ENCODE data around the gene KCNT2.

Gene KCNT2

GRCh38 chr1:196412326-196412725, 195.9 kb downstream of the KCNT2 start:
- ChIA-PET POLR2A (no interaction called here), CTCF (no interaction called here)
- no peak for TF ChIP-seq BHLHE40 (IDR thresholded peaks at IDR 0.05; ENCODE audit: borderline replicate concordance)
- no peak for TF ChIP-seq ZNF384 (IDR thresholded peaks at IDR 0.05)
- no peak for TF ChIP-seq FOXM1 (IDR thresholded peaks at IDR 0.05; ENCODE audit: borderline replicate concordance)
- no peak for TF ChIP-seq CTBP1 (IDR thresholded peaks at IDR 0.05; ENCODE audit: borderline replicate concordance)
- TF ChIP-seq SP1 (IDR thresholded peaks at IDR 0.05) = no peak
- TF ChIP-seq LEF1 (IDR thresholded peaks at IDR 0.05; ENCODE audit: borderline replicate concordance) = no peak
- no peak for TF ChIP-seq ELF4 (IDR thresholded peaks at IDR 0.05)
- no peak for TF ChIP-seq ARNT (IDR thresholded peaks at IDR 0.05)
- TF ChIP-seq L3MBTL2 (conservative IDR thresholded peaks at IDR 0.05) = no peak
- no peak for TF ChIP-seq NFRKB (IDR thresholded peaks at IDR 0.05)
- no peak for TF ChIP-seq TARDBP (IDR thresholded peaks at IDR 0.05)
- no peak for TF ChIP-seq PKNOX1 (IDR thresholded peaks at IDR 0.05)
- TF ChIP-seq HDGF (IDR thresholded peaks at IDR 0.05; ENCODE audit: borderline replicate concordance) = no peak
- no peak for TF ChIP-seq FOXK2 (IDR thresholded peaks at IDR 0.05)
- TF ChIP-seq FOXA1 (IDR thresholded peaks at IDR 0.05) = no peak
- no peak for DNase-seq (ENCODE audit: extremely low spot score)

- no peak for DNase-seq (ENCODE audit: extremely low spot score)
- ChIA-PET CTCF (no interaction called here), POLR2A (no interaction called here)
- TF ChIP-seq HDGF (IDR thresholded peaks at IDR 0.05; ENCODE audit: borderline replicate concordance) (no peak), SUZ12 (IDR thresholded peaks at IDR 0.05) (no peak), L3MBTL2 (conservative IDR thresholded peaks at IDR 0.05) (no peak), ZNF384 (IDR thresholded peaks at IDR 0.05) (no peak), FOXM1 (IDR thresholded peaks at IDR 0.05; ENCODE audit: borderline replicate concordance) (no peak), CTBP1 (IDR thresholded peaks at IDR 0.05; ENCODE audit: borderline replicate concordance) (no peak), BHLHE40 (IDR thresholded peaks at IDR 0.05; ENCODE audit: borderline replicate concordance) (no peak), ARNT (IDR thresholded peaks at IDR 0.05) (no peak), TARDBP (IDR thresholded peaks at IDR 0.05) (no peak), PKNOX1 (IDR thresholded peaks at IDR 0.05) (no peak), LEF1 (IDR thresholded peaks at IDR 0.05; ENCODE audit: borderline replicate concordance) (no peak), FOXK2 (IDR thresholded peaks at IDR 0.05) (no peak), SP1 (IDR thresholded peaks at IDR 0.05) (no peak), NFRKB (IDR thresholded peaks at IDR 0.05) (no peak), FOXA1 (IDR thresholded peaks at IDR 0.05) (no peak), ELF4 (IDR thresholded peaks at IDR 0.05) (no peak)
These were observed 197.5 kb downstream of the KCNT2 start for GRCh38 chr1:196410768-196411167.

GRCh38 chr1:196409586-196409985, 198.7 kb downstream of the KCNT2 start:
- CTCF ChIA-PET = no interaction called here
- POLR2A ChIA-PET = no interaction called here

GRCh38 chr1:196407358-196408051, 200.7 kb downstream of the KCNT2 start:
- DNase-seq (ENCODE audit: extremely low spot score) = no peak
- POLR2A ChIA-PET = interaction anchor here (1.4 kb wide), 1 partner anchor 201 kb away, joined by 3 read pairs; no protein-coding TSS in a partner anchor
- CTCF ChIA-PET = no interaction called here
- TF ChIP-seq FOXM1 (IDR thresholded peaks at IDR 0.05; ENCODE audit: borderline replicate concordance) (no peak), HDGF (IDR thresholded peaks at IDR 0.05; ENCODE audit: borderline replicate concordance) (no peak), ARNT (IDR thresholded peaks at IDR 0.05) (no peak), ZNF384 (IDR thresholded peaks at IDR 0.05) (no peak), LEF1 (IDR thresholded peaks at IDR 0.05; ENCODE audit: borderline replicate concordance) (no peak), L3MBTL2 (conservative IDR thresholded peaks at IDR 0.05) (no peak), CTBP1 (IDR thresholded peaks at IDR 0.05; ENCODE audit: borderline replicate concordance) (no peak)

More at GRCh38 chr1:196409586-196409985, 198.7 kb downstream of the KCNT2 start:
- DNase-seq (ENCODE audit: extremely low spot score) = no peak
- TF ChIP-seq SUZ12 (IDR thresholded peaks at IDR 0.05) (no peak), ARNT (IDR thresholded peaks at IDR 0.05) (no peak), FOXM1 (IDR thresholded peaks at IDR 0.05; ENCODE audit: borderline replicate concordance) (no peak), BHLHE40 (IDR thresholded peaks at IDR 0.05; ENCODE audit: borderline replicate concordance) (no peak), FOXA1 (IDR thresholded peaks at IDR 0.05) (no peak), PKNOX1 (IDR thresholded peaks at IDR 0.05) (no peak), HDGF (IDR thresholded peaks at IDR 0.05; ENCODE audit: borderline replicate concordance) (no peak), SP1 (IDR thresholded peaks at IDR 0.05) (no peak), CTBP1 (IDR thresholded peaks at IDR 0.05; ENCODE audit: borderline replicate concordance) (no peak), LEF1 (IDR thresholded peaks at IDR 0.05; ENCODE audit: borderline replicate concordance) (no peak), ELF4 (IDR thresholded peaks at IDR 0.05) (no peak), ZNF384 (IDR thresholded peaks at IDR 0.05) (no peak), L3MBTL2 (conservative IDR thresholded peaks at IDR 0.05) (no peak), FOXK2 (IDR thresholded peaks at IDR 0.05) (no peak), TARDBP (IDR thresholded peaks at IDR 0.05) (no peak), NFRKB (IDR thresholded peaks at IDR 0.05) (no peak)

GRCh38 chr1:196405839-196406238, 202.4 kb downstream of the KCNT2 start:
- DNase-seq (ENCODE audit: extremely low spot score) = no peak
- POLR2A ChIA-PET = no interaction called here
- CTCF ChIA-PET = no interaction called here
- TF ChIP-seq NFRKB (IDR thresholded peaks at IDR 0.05) (no peak), FOXA1 (IDR thresholded peaks at IDR 0.05) (no peak), ZNF384 (IDR thresholded peaks at IDR 0.05) (no peak), TARDBP (IDR thresholded peaks at IDR 0.05) (no peak), LEF1 (IDR thresholded peaks at IDR 0.05; ENCODE audit: borderline replicate concordance) (no peak), HDGF (IDR thresholded peaks at IDR 0.05; ENCODE audit: borderline replicate concordance) (no peak), BHLHE40 (IDR thresholded peaks at IDR 0.05; ENCODE audit: borderline replicate concordance) (no peak), SP1 (IDR thresholded peaks at IDR 0.05) (no peak), PKNOX1 (IDR thresholded peaks at IDR 0.05) (no peak), ARNT (IDR thresholded peaks at IDR 0.05) (no peak), CTBP1 (IDR thresholded peaks at IDR 0.05; ENCODE audit: borderline replicate concordance) (no peak), SUZ12 (IDR thresholded peaks at IDR 0.05) (no peak), L3MBTL2 (conservative IDR thresholded peaks at IDR 0.05) (no peak)

Measured in HEK293T (cell line).